ENCODE data around the gene NEK8.

NEK8 gene

GRCh38 chr17:28745786-28746411 lies 17.3 kb downstream of the NEK8 start:
- no peak for DNase-seq

- no peak for DNase-seq
Observed at GRCh38 chr17:28746611-28747050, 18.0 kb downstream of the NEK8 start.

GRCh38 chr17:28747051-28747691 lies 18.6 kb downstream of the NEK8 start:
- DNase-seq, result no peak

- DNase-seq, result no peak
Observed at GRCh38 chr17:28747801-28748750, 19.5 kb downstream of the NEK8 start.

GRCh38 chr17:28748852-28749515 lies 20.4 kb downstream of the NEK8 start:
- no peak for DNase-seq

GRCh38 chr17:28749516-28750177 lies 21.1 kb downstream of the NEK8 start:
- no peak for DNase-seq

GRCh38 chr17:28750178-28751047 lies 21.8 kb downstream of the NEK8 start:
- DNase-seq, result peak; percentile 85

- no peak for DNase-seq
Observed at GRCh38 chr17:28751600-28752366, 23.2 kb downstream of the NEK8 start.

- DNase-seq, result peak; percentile 28
Observed at GRCh38 chr17:28755486-28755885, 26.9 kb downstream of the NEK8 start.

- no peak for DNase-seq
Observed at GRCh38 chr17:28756049-28756804, 27.6 kb downstream of the NEK8 start.

- DNase-seq, result no peak
Observed at GRCh38 chr17:28758411-28759121, 30.0 kb downstream of the NEK8 start.

- DNase-seq, result no peak
Observed at GRCh38 chr17:28759256-28759865, 30.8 kb downstream of the NEK8 start.

GRCh38 chr17:28760601-28761562 lies 32.3 kb downstream of the NEK8 start:
- peak; percentile 62 for DNase-seq

- no peak for DNase-seq
Observed at GRCh38 chr17:28763137-28763799, 34.7 kb downstream of the NEK8 start.

GRCh38 chr17:28763804-28764266 lies 35.2 kb downstream of the NEK8 start:
- DNase-seq, result peak; percentile 66

GRCh38 chr17:28765038-28765437 lies 36.5 kb downstream of the NEK8 start:
- no peak for DNase-seq

- DNase-seq, result no peak
Observed at GRCh38 chr17:28773736-28774135, 45.1 kb downstream of the NEK8 start.
